HG02970 (cell line): ENCODE measurements around the gene CSNK2B.

Experiments used
- ATAC-seq: cut with Tn5 transposase; IDR thresholded peaks from one replicate; pipeline ENCODE4 v1.9.1; 2021; ENCODE audit warnings: mild to moderate bottlenecking, moderate library complexity, moderate number of reproducible peaks; ENCODE audit not compliant: unreplicated experiment, low FRiP score

CSNK2B gene

GRCh38 chr6:31710523-31711219 is 44.8 kb downstream of the CSNK2B start:
- ATAC-seq: no peak

- no peak for ATAC-seq
These were observed 45.4 kb downstream of the CSNK2B start for GRCh38 chr6:31711233-31711632.

- no peak for ATAC-seq
These were observed 46.4 kb downstream of the CSNK2B start for GRCh38 chr6:31712296-31712695.

GRCh38 chr6:31713465-31713864 is 47.6 kb downstream of the CSNK2B start:
- no peak for ATAC-seq

GRCh38 chr6:31713991-31714684 is 48.3 kb downstream of the CSNK2B start:
- ATAC-seq: no peak

GRCh38 chr6:31715022-31715958 is 49.4 kb downstream of the CSNK2B start, which contains the start of gene LY6G6D:
Gene LY6G6D (plus strand): TSS chr6:31715348. CDS start chr6:31715356, 8 bp downstream.
- ATAC-seq: no peak

GRCh38 chr6:31717499-31718222 is 51.8 kb downstream of the CSNK2B start:
- no peak for ATAC-seq

- no peak for ATAC-seq
These were observed 52.4 kb downstream of the CSNK2B start for GRCh38 chr6:31718265-31718664.

- no peak for ATAC-seq
These were observed 53.1 kb downstream of the CSNK2B start for GRCh38 chr6:31719001-31719400.
